Ammon's horn (tissue), 1 donor: ENCODE results near the gene APEH.
A peak's percentile ranks its signal among the peaks of the same experiment; 100 is the strongest.
"Not testable (repeated sequence)": the region's sequence is repeated elsewhere in the genome, so short reads cannot be mapped to it uniquely, and the experiment has no call there.

ENCODE experiments used
- DNase-seq: peaks from one replicate; pipeline ENCODE4 v3.0.0-alpha.2; 2016; ENCODE audit warnings: low spot score

Gene APEH

GRCh38 chr3:49668861-49669260 lies 5.3 kb upstream of the APEH start:
- DNase-seq = no peak

GRCh38 chr3:49669352-49669751 lies 4.8 kb upstream of the APEH start:
- DNase-seq = no peak

- DNase-seq = no peak
Measured at GRCh38 chr3:49670940-49671290, 3.2 kb upstream of the APEH start.

GRCh38 chr3:49671291-49672288 lies 2.6 kb upstream of the APEH start:
- peak; percentile 78 for DNase-seq

- no peak for DNase-seq
Measured at GRCh38 chr3:49673121-49673714, 933 bp upstream of the APEH start.

GRCh38 chr3:49674497-49674983 lies 389 bp downstream of the APEH start:
- DNase-seq = no peak

GRCh38 chr3:49675912-49676311 lies 1.8 kb downstream of the APEH start:
- no peak for DNase-seq

- DNase-seq = no peak
Measured at GRCh38 chr3:49680493-49681231, 6.5 kb downstream of the APEH start.

GRCh38 chr3:49681232-49681522 lies 7.0 kb downstream of the APEH start:
- DNase-seq = no peak

- no peak for DNase-seq
Measured at GRCh38 chr3:49681543-49681942, 7.4 kb downstream of the APEH start.

- DNase-seq = peak; percentile 39
Measured at GRCh38 chr3:49683162-49683561, 9.0 kb downstream of the APEH start.

- DNase-seq = not testable (repeated sequence)
Measured at GRCh38 chr3:49684453-49684852, 10.3 kb downstream of the APEH start.

GRCh38 chr3:49685103-49685502 lies 11.0 kb downstream of the APEH start:
- not testable (repeated sequence) for DNase-seq

- not testable (repeated sequence) for DNase-seq
Measured at GRCh38 chr3:49685846-49686245, 11.7 kb downstream of the APEH start.

GRCh38 chr3:49686346-49686745 lies 12.2 kb downstream of the APEH start:
- DNase-seq = not testable (repeated sequence)

- not testable (repeated sequence) for DNase-seq
Measured at GRCh38 chr3:49686769-49687423, 12.7 kb downstream of the APEH start.

GRCh38 chr3:49687424-49687795 lies 13.3 kb downstream of the APEH start:
- not testable (repeated sequence) for DNase-seq

- DNase-seq = not testable (repeated sequence)
Measured at GRCh38 chr3:49688338-49689045, 14.3 kb downstream of the APEH start.

GRCh38 chr3:49689046-49689907 lies 15.1 kb downstream of the APEH start, which contains the start of the genes MST1 and RNF123:
Gene MST1 (minus strand): TSS chr3:49689474. CDS start chr3:49688691, 783 bp downstream.
Gene RNF123 (plus strand): TSS chr3:49689557. CDS start chr3:49691166, 1,609 bp downstream.
- DNase-seq = peak; percentile 87
